ENCODE data around the gene APOBEC3C.
"Not testable (repeated sequence)": the region's sequence is repeated elsewhere in the genome, so short reads cannot be mapped to it uniquely, and the experiment has no call there.

APOBEC3C gene

DNA sequence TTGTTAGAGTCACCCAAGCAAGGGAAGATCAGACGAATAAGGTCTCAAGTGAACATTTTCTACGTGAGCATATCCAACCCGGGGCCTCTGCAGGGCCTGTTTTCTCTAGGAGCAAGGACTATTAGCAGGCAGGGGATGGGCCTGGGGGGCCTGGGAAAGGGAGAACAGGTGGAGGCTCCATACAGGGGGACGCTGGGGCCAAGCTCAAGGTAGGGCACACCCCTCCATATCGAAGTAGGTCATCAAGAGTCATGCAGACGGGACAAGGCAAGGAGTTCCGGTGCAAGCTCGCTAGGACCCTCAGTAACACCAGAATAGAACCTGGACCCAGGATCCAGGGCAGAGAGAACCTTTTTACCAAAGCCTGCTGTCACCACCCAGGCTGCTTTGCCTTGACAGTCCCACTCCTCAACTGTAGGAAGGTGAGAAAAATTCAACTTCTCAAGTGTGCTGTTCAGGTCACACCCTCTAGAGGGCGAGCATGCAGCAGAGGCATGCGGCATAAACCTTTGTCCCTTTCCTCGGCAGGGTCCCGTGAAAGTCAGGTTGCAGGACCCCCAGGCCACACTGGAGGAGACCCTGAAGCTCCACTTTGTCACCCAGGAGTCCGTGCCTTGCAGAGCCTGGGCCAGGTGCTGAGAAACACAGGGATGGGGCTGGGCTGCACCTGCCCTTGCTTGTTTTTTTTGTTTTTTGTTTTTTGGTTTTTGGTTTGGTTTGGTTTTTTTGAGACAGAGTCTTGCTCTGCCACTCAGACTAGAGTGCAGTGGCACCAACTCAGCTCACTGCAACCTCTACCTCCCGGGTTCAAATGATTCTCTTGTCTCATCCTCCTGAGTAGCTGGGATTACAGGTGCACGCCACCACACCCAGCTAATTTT is 40.5 kb upstream of the APOBEC3C start:
- no peak overlapping the region for H3K4me3 ChIP-seq (ENCODE audit: low read depth, low read length, poor library complexity, severe bottlenecking)
- no peaks in the 10 kb centered on the region for H3K9me3 ChIP-seq (ENCODE audit: low read length)
- no peaks in the 10 kb centered on the region; the same call in 1 of the 2 replicates for H3K27me3 ChIP-seq (ENCODE audit: insufficient read depth, low read length)
- no peaks in the 10 kb centered on the region for H3K36me3 ChIP-seq (ENCODE audit: insufficient read depth, low read length)
- H4K20me1 ChIP-seq (ENCODE audit: insufficient read depth, low read length): no peaks in the 10 kb centered on the region
- H2AFZ ChIP-seq (ENCODE audit: low read length): no peak overlapping the region
- H3K27ac ChIP-seq (ENCODE audit: low read depth, low read length, poor library complexity, severe bottlenecking): no peak overlapping the region
- TF ChIP-seq EZH2 (IDR thresholded peaks at IDR 0.05; ENCODE audit: borderline replicate concordance, low read length): no peak
- TF ChIP-seq, protein P1, sequence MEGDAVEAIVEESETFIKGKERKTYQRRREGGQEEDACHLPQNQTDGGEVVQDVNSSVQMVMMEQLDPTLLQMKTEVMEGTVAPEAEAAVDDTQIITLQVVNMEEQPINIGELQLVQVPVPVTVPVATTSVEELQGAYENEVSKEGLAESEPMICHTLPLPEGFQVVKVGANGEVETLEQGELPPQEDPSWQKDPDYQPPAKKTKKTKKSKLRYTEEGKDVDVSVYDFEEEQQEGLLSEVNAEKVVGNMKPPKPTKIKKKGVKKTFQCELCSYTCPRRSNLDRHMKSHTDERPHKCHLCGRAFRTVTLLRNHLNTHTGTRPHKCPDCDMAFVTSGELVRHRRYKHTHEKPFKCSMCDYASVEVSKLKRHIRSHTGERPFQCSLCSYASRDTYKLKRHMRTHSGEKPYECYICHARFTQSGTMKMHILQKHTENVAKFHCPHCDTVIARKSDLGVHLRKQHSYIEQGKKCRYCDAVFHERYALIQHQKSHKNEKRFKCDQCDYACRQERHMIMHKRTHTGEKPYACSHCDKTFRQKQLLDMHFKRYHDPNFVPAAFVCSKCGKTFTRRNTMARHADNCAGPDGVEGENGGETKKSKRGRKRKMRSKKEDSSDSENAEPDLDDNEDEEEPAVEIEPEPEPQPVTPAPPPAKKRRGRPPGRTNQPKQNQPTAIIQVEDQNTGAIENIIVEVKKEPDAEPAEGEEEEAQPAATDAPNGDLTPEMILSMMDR (IDR thresholded peaks at IDR 0.05; ENCODE audit: low read length): peak; percentile 86
- H3K4me1 ChIP-seq (ENCODE audit: insufficient read depth, low read length, severe bottlenecking): no peaks in the 10 kb centered on the region
- H3K79me2 ChIP-seq (ENCODE audit: insufficient read depth, low read length): no peaks in the 10 kb centered on the region
- no peaks in the 10 kb centered on the region for H3F3A ChIP-seq (ENCODE audit: insufficient read depth, low read length)
- H3K9ac ChIP-seq (ENCODE audit: low read length): no peak overlapping the region
- no peaks in the 10 kb centered on the region for H3K9me2 ChIP-seq (ENCODE audit: low read depth, low read length)
- no peak overlapping the region for H3K4me2 ChIP-seq (ENCODE audit: low read length)

DNA sequence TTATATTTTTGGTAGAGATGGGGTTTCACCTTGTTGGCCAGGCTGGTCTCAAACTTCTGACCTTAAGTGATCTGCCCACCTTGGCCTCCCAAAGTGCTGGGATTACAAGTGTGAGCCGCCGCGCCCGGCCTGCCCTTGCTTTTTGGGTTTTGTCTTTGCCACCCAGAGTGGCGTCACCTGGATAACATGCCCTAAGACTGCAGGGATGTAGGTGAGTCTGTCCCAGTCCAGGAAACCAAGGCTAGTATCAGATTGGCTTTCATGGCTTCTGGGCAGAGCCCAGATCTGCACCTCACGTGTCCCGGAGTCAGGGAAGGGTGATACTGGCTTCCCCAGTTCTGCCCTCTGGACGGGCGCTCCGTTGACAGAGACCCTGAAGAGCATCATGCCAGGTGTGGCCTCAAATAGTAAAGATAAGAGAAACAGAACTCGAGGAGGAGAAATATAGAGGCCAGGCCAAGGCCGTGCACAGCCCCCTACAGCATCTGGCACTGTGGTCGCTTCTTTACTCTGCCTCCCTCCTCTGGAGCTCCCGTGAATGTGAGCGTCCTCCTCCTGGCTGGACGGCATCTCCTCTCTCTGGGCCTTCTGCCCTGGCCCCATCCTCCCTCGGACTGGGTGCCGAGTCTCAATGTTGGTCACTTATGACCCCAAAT is 39.8 kb upstream of the APOBEC3C start:
- H3K9ac ChIP-seq (ENCODE audit: low read length): no peak overlapping the region

DNA sequence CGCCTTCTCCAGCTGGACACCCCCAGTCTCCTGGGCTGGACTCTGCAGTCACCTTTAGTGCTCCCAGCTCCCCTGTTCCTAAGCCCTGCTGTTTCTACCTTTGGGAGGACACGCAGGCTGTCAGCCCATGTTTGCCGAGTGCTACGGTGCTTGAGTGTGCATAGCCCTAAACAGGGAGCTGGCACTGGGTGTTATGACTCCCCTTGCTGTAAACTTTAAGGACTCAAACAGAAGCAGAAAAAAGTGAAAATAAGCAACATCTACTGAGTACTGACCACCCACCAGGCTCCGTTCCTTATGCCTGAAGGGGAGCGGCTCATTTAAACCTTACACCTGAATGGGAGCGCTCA is 39.3 kb upstream of the APOBEC3C start:
- TF ChIP-seq, protein P1 (IDR thresholded peaks at IDR 0.05; ENCODE audit: low read length): no peak
- TF ChIP-seq EZH2 (IDR thresholded peaks at IDR 0.05; ENCODE audit: borderline replicate concordance, low read length): no peak
- H3K4me3 ChIP-seq (ENCODE audit: low read depth, low read length, poor library complexity, severe bottlenecking): no peak overlapping the region
- H3K36me3 ChIP-seq (ENCODE audit: insufficient read depth, low read length): no peaks in the 10 kb centered on the region
- no peaks in the 10 kb centered on the region for H3F3A ChIP-seq (ENCODE audit: insufficient read depth, low read length)
- H3K27ac ChIP-seq (ENCODE audit: low read depth, low read length, poor library complexity, severe bottlenecking): no peak overlapping the region
- H3K79me2 ChIP-seq (ENCODE audit: insufficient read depth, low read length): no peaks in the 10 kb centered on the region
- H3K9ac ChIP-seq (ENCODE audit: low read length): no peak overlapping the region
- H3K27me3 ChIP-seq (ENCODE audit: insufficient read depth, low read length): no peaks in the 10 kb centered on the region; the same call in 1 of the 2 replicates
- H2AFZ ChIP-seq (ENCODE audit: low read length): no peak overlapping the region
- no peaks in the 10 kb centered on the region for H4K20me1 ChIP-seq (ENCODE audit: insufficient read depth, low read length)
- no peaks in the 10 kb centered on the region for H3K9me3 ChIP-seq (ENCODE audit: low read length)
- H3K4me1 ChIP-seq (ENCODE audit: insufficient read depth, low read length, severe bottlenecking): no peaks in the 10 kb centered on the region
- H3K4me2 ChIP-seq (ENCODE audit: low read length): no peak overlapping the region
- no peaks in the 10 kb centered on the region for H3K9me2 ChIP-seq (ENCODE audit: low read depth, low read length)

More for the DNA sequence above, 39.8 kb upstream of the APOBEC3C start:
- Histone ChIP-seq H3K9me3 (ENCODE audit: low read length) (no peaks in the 10 kb centered on the region), H3K27ac (ENCODE audit: low read depth, low read length, poor library complexity, severe bottlenecking) (no peak overlapping the region), H3K79me2 (ENCODE audit: insufficient read depth, low read length) (no peaks in the 10 kb centered on the region), H3K4me3 (ENCODE audit: low read depth, low read length, poor library complexity, severe bottlenecking) (no peak overlapping the region), H3K4me2 (ENCODE audit: low read length) (no peak overlapping the region), H2AFZ (ENCODE audit: low read length) (no peak overlapping the region), H3K4me1 (ENCODE audit: insufficient read depth, low read length, severe bottlenecking) (no peaks in the 10 kb centered on the region), H3K36me3 (ENCODE audit: insufficient read depth, low read length) (no peaks in the 10 kb centered on the region), H3K9me2 (ENCODE audit: low read depth, low read length) (no peaks in the 10 kb centered on the region), H3F3A (ENCODE audit: insufficient read depth, low read length) (no peaks in the 10 kb centered on the region), H3K27me3 (ENCODE audit: insufficient read depth, low read length) (no peaks in the 10 kb centered on the region; the same call in 1 of the 2 replicates), H4K20me1 (ENCODE audit: insufficient read depth, low read length) (no peaks in the 10 kb centered on the region)
- no peak for TF ChIP-seq EZH2 (IDR thresholded peaks at IDR 0.05; ENCODE audit: borderline replicate concordance, low read length)
- TF ChIP-seq, protein P1 (IDR thresholded peaks at IDR 0.05; ENCODE audit: low read length): no peak

DNA sequence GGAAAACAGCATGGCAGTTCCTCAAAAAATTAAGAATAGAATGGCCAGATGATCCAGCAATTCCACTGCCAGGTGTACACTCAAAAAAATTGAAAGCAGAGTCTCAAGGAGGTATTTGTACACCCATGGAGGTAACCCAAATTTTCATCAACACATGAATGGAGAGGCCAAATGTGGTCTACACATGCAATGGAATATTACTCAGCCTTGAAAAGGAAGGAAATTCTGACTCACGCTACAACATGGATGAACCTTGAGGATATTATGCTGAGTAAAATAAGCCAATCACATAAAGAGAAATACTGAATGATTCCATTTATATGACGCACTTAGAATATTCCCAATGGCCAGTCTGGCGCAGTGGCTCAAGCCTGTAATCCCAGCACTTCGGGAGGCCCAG is 36.8 kb upstream of the APOBEC3C start:
- H3K36me3 ChIP-seq (ENCODE audit: insufficient read depth, low read length); H3K9me3 ChIP-seq (ENCODE audit: low read length); H3K9me2 ChIP-seq (ENCODE audit: low read depth, low read length); H2AFZ ChIP-seq (ENCODE audit: low read length); H4K20me1 ChIP-seq (ENCODE audit: insufficient read depth, low read length); H3K27ac ChIP-seq (ENCODE audit: low read depth, low read length, poor library complexity, severe bottlenecking); H3K79me2 ChIP-seq (ENCODE audit: insufficient read depth, low read length); H3K4me3 ChIP-seq (ENCODE audit: low read depth, low read length, poor library complexity, severe bottlenecking); H3K4me2 ChIP-seq (ENCODE audit: low read length); H3F3A ChIP-seq (ENCODE audit: insufficient read depth, low read length); H3K27me3 ChIP-seq (ENCODE audit: insufficient read depth, low read length); H3K9ac ChIP-seq (ENCODE audit: low read length); H3K4me1 ChIP-seq (ENCODE audit: insufficient read depth, low read length, severe bottlenecking): not testable (repeated sequence)

DNA sequence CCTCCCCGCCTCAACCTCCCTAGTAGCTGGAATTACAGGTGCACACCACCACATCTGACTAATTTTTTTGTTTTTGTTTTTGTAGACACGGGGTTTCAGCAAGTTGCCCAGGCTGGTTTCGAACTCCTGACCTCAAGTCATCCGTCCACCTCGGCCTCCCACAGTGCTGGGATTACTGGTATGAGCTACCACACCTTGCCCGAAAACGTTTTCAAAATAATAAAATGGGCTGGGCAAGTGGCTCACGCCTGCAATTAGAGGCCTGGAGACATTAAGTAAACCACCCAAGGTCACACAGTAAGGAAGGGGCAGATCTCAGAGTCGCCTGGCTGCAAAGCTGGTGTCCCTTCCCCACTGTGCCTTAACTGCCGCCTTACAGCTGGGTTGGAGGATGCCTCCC is 33.5 kb upstream of the APOBEC3C start:
- not testable (repeated sequence) for H3K9me2 ChIP-seq (ENCODE audit: low read depth, low read length); H3K79me2 ChIP-seq (ENCODE audit: insufficient read depth, low read length); H3K9ac ChIP-seq (ENCODE audit: low read length); H3K9me3 ChIP-seq (ENCODE audit: low read length); H3K27ac ChIP-seq (ENCODE audit: low read depth, low read length, poor library complexity, severe bottlenecking); H3K36me3 ChIP-seq (ENCODE audit: insufficient read depth, low read length); H3K4me3 ChIP-seq (ENCODE audit: low read depth, low read length, poor library complexity, severe bottlenecking); H3K4me2 ChIP-seq (ENCODE audit: low read length); H3K4me1 ChIP-seq (ENCODE audit: insufficient read depth, low read length, severe bottlenecking); H3K27me3 ChIP-seq (ENCODE audit: insufficient read depth, low read length); H2AFZ ChIP-seq (ENCODE audit: low read length); H4K20me1 ChIP-seq (ENCODE audit: insufficient read depth, low read length); H3F3A ChIP-seq (ENCODE audit: insufficient read depth, low read length)

All from OCI-LY1 (cell line).